HUES48 (cell line): ENCODE data around the gene PDZRN3.

Source experiments
- H3K27ac ChIP-seq: one replicate; pipeline ENCODE4 v1.7.0; 2013; ENCODE audit warnings: low read depth, low read length, inconsistent platforms
- H3K27me3 ChIP-seq: 2 replicates; pipeline ENCODE4 v1.6.1; 2013; ENCODE audit warnings: mild to moderate bottlenecking, low read length; ENCODE audit not compliant: control insufficient read depth, insufficient read depth
- H3K36me3 ChIP-seq: 2 replicates; pipeline ENCODE4 v1.6.1; 2013; ENCODE audit warnings: low read length; ENCODE audit not compliant: control insufficient read depth, insufficient read depth
- H3K4me1 ChIP-seq: 2 replicates; pipeline ENCODE4 v1.6.1; 2013; ENCODE audit warnings: mild to moderate bottlenecking, low read length; ENCODE audit not compliant: control insufficient read depth, insufficient read depth
- H3K4me3 ChIP-seq: 2 replicates; pipeline ENCODE4 v1.5.1; 2013; ENCODE audit warnings: mild to moderate bottlenecking, low read depth, low read length
- H3K9ac ChIP-seq: 2 replicates; pipeline ENCODE4 v1.6.1; 2013; ENCODE audit warnings: mild to moderate bottlenecking, low read depth, low read length, moderate library complexity
- H3K9me3 ChIP-seq: 2 replicates; pipeline ENCODE4 v1.6.1; 2013; ENCODE audit warnings: low read length; ENCODE audit not compliant: control insufficient read depth, insufficient read depth

The PDZRN3 gene

DNA sequence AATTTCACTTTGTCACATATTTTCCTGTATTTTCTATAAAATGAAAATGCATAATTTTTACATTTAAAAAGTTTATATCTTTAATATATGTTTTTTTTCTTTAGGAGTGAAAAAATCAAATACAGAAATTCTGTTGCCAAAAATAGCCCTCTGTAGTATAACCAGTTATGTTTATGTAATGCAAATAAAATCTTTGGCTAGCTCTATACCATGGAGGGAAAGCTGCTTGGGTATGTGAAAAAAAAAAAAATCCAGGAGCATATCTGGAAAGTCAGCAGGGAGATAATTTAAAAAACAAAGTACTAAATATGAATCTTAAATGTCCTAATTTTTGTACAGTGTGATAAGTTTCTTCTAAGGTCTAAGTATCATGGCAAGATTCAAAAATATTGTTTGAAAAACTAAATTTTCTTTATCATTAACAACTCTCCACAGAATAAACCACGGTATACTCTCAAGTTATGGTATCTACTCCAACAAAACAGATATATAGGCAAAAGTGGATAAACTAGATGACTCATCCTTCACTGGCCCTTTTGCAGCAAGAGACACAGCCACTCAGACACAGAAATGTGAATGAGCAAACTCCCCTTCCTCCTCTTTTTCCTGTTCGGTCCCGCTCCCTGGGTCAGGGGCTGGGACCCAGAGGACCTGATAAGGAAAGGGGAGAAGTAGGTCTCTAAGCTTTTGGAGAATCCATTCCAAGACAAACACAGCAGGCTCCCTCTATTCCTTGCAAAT lies 66.6 kb downstream of the PDZRN3 start:
- Histone ChIP-seq H3K36me3 (no peaks in the 10 kb centered on the region), H3K9ac (no peak overlapping the region), H3K4me1 (peaks cover 33% of the 10 kb centered on the region), H3K27ac (peak overlapping the region; percentile 27), H3K27me3 (peaks cover 62% of the 10 kb centered on the region), H3K9me3 (no peaks in the 10 kb centered on the region), H3K4me3 (no peak overlapping the region)

DNA sequence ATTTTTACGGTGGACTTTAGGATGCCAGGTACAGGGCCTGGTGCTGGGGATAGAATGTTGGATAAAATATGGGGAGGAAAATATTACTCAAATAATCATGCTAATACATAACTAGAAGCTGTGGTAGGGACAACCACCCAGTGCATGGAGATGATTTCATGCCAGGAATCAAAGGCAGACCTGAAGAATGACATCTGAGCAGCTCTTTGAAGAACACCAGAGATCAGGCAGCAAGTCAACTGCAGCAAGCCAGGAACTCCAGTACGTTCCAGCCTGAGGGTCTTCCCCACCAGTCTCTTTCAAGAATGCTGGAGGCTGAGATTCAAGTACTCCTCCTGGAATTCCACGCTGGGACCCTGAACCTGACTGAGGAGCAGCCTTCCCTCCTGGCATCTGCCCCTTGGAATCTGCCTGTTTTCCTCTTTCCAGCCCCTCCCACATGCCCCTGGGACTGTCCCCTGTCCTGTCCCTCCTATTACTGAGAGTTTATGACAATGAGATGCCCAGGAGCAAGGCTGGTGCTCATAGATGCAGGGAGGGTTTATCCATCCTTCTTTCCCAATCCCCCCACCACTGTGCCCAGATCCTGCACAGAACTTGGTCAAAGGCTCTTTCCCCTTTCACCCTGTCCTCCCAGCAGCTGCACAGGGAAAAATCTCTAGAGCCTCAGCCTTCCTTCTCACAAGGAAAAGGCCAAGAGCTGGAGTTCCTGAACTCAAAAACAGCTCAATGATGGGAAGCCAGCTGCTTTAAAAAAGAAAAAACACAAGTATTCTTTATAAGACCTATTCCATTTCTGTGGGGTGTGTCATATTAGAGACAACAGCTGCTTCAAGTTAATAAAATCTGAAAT lies 68.0 kb downstream of the PDZRN3 start:
- peaks cover 37% of the 10 kb centered on the region for H3K4me1 ChIP-seq
- H3K9ac ChIP-seq = no peak overlapping the region
- H3K27ac ChIP-seq = no peak overlapping the region
- H3K4me3 ChIP-seq = no peak overlapping the region
- no peaks in the 10 kb centered on the region for H3K9me3 ChIP-seq
- H3K27me3 ChIP-seq = peaks cover 54% of the 10 kb centered on the region
- no peaks in the 10 kb centered on the region for H3K36me3 ChIP-seq

DNA sequence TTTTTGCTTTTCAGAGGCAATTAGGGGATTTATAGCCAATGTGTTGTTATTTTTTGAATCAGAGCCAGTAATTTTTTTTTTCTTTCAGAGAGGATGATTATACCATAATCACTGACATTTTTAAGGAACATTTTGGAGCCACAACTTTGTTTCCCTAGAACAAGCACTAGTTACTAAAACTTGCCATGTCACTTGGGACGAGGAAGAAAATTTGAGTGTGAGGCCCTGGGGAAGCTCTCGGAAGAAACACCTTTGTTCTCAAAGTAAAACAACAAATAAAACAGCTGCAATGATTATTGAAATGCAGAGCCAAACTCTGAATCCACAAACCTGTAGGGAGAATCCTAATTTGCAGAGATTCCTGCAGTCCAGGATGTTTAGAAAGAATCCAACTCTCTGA lies 69.7 kb downstream of the PDZRN3 start:
- Histone ChIP-seq H3K9ac (no peak overlapping the region), H3K4me1 (peaks cover 37% of the 10 kb centered on the region), H3K4me3 (no peak overlapping the region), H3K9me3 (no peaks in the 10 kb centered on the region), H3K27me3 (peaks cover 38% of the 10 kb centered on the region), H3K27ac (no peak overlapping the region), H3K36me3 (no peaks in the 10 kb centered on the region)

DNA sequence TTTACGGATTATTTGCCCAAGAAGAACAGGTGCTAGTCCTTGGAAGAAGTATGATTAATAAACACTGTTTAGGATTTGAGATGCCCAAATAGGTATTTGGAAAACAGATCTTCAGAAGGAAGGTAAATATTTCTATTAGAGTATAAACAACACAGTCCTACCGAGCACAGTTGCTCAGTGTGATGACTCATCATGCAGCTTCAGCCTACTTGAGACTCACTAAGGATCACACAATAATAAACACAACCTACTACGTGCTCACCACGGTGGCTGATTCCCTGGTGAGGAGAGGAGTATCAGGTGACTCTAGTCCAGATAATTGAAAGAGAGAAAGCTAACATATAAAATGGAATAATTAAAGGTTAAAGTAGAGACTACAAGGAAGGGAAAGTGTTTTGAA lies 72.0 kb downstream of the PDZRN3 start:
- Histone ChIP-seq H3K36me3 (no peaks in the 10 kb centered on the region), H3K27ac (no peak overlapping the region), H3K4me1 (peaks cover 23% of the 10 kb centered on the region), H3K27me3 (peaks cover 15% of the 10 kb centered on the region), H3K9me3 (no peaks in the 10 kb centered on the region), H3K4me3 (no peak overlapping the region), H3K9ac (no peak overlapping the region)

DNA sequence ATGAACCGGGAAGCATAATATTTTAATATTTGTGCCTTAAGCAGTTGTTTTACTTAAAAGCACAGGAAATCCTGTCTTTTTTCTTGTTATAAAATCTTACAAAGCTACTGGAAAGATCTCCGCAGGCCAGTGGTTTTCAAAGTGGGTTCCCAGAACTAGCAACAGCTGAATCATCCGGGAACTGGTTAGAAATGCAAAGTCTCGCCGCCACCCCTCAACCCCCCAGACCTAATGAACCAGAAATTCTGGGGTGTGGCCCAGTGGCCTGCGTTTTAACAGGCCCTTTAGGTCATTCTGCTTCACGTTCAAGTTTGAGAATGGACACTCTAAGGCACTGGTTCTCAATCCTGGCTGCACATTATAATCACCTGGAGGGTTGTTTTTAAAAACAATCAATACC lies 74.7 kb downstream of the PDZRN3 start:
- Histone ChIP-seq H3K27me3 (no peaks in the 10 kb centered on the region), H3K9me3 (no peaks in the 10 kb centered on the region), H3K4me3 (no peak overlapping the region), H3K36me3 (no peaks in the 10 kb centered on the region), H3K27ac (no peak overlapping the region), H3K4me1 (peaks cover 9% of the 10 kb centered on the region), H3K9ac (no peak overlapping the region)

DNA sequence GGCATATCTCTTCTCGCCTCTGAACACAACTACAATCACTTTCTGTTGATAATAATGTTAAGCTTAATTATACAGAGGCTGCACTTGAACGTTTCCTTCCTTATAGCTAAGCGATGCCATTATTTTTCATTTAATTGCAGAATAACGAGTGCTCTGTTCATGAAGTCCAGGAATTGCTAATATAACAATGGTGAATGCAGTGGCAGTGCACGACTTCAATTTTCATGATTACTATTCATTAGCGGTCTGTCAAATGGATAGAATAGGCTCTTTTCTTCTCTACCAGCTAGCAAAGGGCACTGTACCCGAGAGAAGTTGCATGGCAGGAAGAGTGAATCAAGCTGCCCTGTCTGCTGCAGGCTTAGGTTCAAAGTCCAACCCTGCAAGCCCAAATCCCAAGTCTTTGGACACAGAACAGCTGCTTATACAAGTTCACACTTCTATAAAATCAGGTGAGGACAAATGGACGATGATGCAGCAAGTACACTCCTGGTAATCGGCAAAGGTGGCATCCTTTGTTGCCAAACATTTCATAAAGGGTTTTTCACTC lies 75.6 kb downstream of the PDZRN3 start:
- no peak overlapping the region for H3K27ac ChIP-seq

DNA sequence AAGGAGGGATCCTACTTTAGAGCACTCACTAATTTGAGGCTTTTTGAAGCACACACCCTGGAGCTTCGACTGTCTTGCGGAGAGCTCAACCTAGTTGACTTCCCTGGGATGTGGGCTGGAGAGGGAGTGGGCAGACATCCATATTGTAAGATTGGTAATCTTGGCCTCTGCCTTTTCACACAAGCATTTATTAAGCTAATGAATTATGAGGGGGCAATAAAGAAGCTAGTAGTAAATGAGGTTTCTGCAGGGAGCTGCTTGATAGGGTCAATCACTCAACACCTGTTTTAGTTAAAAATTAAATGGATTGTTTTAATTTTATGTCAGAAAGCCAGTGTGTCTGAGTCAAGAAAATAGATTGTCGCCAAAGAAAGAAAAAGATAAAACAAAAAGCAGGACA lies 76.3 kb downstream of the PDZRN3 start:
- Histone ChIP-seq H3K27ac (no peak overlapping the region), H3K4me1 (peaks cover 5% of the 10 kb centered on the region), H3K36me3 (no peaks in the 10 kb centered on the region), H3K9me3 (no peaks in the 10 kb centered on the region), H3K9ac (no peak overlapping the region), H3K27me3 (no peaks in the 10 kb centered on the region), H3K4me3 (no peak overlapping the region)

More for the DNA sequence above, 75.6 kb downstream of the PDZRN3 start:
- Histone ChIP-seq H3K36me3 (no peaks in the 10 kb centered on the region), H3K4me1 (peaks cover 5% of the 10 kb centered on the region), H3K4me3 (no peak overlapping the region), H3K9me3 (no peaks in the 10 kb centered on the region), H3K9ac (no peak overlapping the region), H3K27me3 (no peaks in the 10 kb centered on the region)

DNA sequence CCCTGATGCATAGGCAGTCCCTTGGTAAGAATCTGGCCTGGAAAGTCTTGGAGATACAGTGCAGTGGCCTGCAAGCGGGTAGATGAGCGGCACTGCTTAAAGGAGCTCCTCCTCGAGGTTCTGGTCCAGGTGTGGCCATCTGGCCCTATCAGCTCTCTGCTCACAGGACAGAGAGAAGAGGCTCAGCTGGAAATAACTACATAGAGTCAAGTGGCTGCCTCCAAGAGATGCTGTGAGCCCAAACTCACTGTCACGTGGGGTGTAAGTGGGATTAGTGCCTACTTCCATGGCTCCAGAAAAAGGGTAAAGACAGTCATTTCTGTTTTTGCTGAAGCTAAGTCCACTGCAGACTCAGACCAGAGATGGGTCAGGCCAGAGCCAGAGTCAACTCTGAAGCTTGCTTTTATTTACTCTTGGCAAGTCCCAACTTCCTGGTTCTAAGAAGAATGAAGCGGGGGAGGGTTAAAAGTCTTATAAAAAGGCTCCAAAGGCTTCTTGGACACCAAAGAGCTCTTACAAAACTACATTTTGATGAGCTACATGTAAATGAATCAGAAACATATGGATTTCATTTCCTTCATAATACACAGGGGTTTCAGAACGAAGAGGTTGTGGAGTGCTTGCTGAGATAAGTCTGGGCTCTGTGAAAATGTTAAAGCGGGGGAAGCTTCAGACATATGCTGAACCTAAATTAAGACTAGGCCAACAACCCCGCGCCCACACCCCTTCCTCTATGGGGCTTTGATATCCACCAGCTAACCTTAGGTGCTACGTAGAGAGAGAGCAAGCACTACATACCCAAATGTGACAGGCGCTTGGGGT lies 77.1 kb downstream of the PDZRN3 start:
- peaks cover 1% of the 10 kb centered on the region for H3K4me1 ChIP-seq
- no peak overlapping the region for H3K4me3 ChIP-seq
- no peaks in the 10 kb centered on the region for H3K9me3 ChIP-seq
- no peaks in the 10 kb centered on the region for H3K36me3 ChIP-seq
- no peak overlapping the region for H3K9ac ChIP-seq
- no peaks in the 10 kb centered on the region for H3K27me3 ChIP-seq
- no peak overlapping the region for H3K27ac ChIP-seq

DNA sequence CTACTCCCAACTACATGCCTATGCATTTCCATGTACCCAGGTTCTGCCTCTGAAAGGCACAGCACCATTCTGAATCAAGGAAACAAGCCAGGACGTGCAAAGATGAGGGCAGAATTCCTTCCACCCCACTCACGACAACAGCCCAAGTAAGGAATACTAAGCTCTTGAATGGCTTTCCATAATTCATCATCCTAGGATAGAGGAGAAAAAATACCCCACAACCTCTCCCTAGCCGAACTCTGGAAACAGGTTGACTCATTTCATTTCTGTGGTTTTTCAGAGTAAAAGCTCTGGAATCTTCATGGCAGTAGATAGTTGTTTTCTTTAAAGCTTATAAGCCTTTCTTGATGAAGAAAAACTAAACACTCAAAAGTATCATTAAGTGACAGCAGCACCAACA lies 77.8 kb downstream of the PDZRN3 start:
- H3K27ac ChIP-seq = no peak overlapping the region
- H3K27me3 ChIP-seq = no peaks in the 10 kb centered on the region
- H3K9ac ChIP-seq = no peak overlapping the region
- H3K4me1 ChIP-seq = no peaks in the 10 kb centered on the region
- no peaks in the 10 kb centered on the region for H3K9me3 ChIP-seq
- no peaks in the 10 kb centered on the region for H3K36me3 ChIP-seq
- H3K4me3 ChIP-seq = no peak overlapping the region

DNA sequence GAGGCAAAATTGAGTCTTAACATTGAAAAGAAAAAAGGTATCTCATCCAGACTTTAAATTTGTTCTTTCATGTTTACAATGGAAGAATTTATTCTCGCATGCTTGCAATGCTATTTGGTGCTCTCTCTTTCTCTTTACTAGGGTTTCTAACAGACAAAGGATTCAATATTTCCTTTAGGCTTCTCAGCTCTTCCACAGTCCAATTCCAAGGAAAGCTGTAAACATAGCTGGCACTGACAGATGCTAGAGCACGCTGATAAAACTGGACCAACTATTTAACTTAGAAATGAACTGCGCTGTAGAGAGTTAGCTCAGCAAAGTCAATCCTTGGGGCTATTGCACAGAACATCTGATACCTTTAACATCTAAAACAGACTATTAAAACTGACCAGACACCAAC lies 81.3 kb downstream of the PDZRN3 start:
- Histone ChIP-seq H3K9me3 (no peaks in the 10 kb centered on the region), H3K9ac (no peak overlapping the region), H3K27ac (no peak overlapping the region), H3K4me1 (no peaks in the 10 kb centered on the region), H3K27me3 (no peaks in the 10 kb centered on the region), H3K4me3 (no peak overlapping the region), H3K36me3 (no peaks in the 10 kb centered on the region)
